Measurements from ENCODE around the gene LRRC45.
"Not testable (repeated sequence)": the region's sequence is repeated elsewhere in the genome, so short reads cannot be mapped to it uniquely, and the experiment has no call there.

The LRRC45 gene

DNA sequence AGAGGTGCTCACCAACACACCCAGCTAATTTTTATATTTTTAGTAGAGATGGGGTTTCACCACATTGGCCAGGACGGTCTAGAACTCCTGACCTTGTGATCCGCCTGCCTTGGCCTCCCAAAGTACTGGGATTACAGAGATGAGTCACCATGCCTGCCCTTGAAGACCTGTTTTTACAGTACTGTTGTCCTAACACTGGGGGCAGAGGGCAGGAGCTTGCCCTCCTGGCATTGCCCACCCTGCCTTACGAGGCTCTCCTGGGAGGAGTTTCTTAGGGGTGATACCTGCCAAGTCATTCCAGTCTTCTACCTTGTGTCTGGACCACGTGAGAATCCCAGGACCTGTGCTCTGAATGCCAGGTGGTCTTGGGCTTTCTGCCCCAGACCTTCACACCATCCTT is 43.0 kb upstream of the LRRC45 start:
- no peak for TF ChIP-seq PPARA (CRISPR knock-in tag; IDR thresholded peaks at IDR 0.05; ENCODE audit: borderline replicate concordance)
- ATAC-seq: no peak

GRCh38 chr17:81980707-81981343 is 42.3 kb upstream of the LRRC45 start:
- TF ChIP-seq ZFP3 (CRISPR knock-in tag; IDR thresholded peaks at IDR 0.05) (no peak), TOX (CRISPR knock-in tag; IDR thresholded peaks at IDR 0.05; ENCODE audit: borderline replicate concordance) (no peak), ZC3H10 (CRISPR knock-in tag; IDR thresholded peaks at IDR 0.05) (no peak), RARB (CRISPR knock-in tag; IDR thresholded peaks at IDR 0.05) (no peak), ZFP30 (CRISPR knock-in tag; IDR thresholded peaks at IDR 0.05) (no peak), ESRRG (CRISPR knock-in tag; IDR thresholded peaks at IDR 0.05) (no peak), PPARA (CRISPR knock-in tag; IDR thresholded peaks at IDR 0.05; ENCODE audit: borderline replicate concordance) (no peak), TCF4 (CRISPR knock-in tag; IDR thresholded peaks at IDR 0.05; ENCODE audit: borderline replicate concordance) (no peak), SNAI2 (CRISPR knock-in tag; IDR thresholded peaks at IDR 0.05) (no peak), TSHZ2 (CRISPR knock-in tag; IDR thresholded peaks at IDR 0.05) (no peak), ISL1 (CRISPR knock-in tag; IDR thresholded peaks at IDR 0.05) (no peak), ZNF565 (CRISPR knock-in tag; conservative IDR thresholded peaks at IDR 0.05; ENCODE audit: low read depth) (no peak), OSR1 (CRISPR knock-in tag; IDR thresholded peaks at IDR 0.05) (no peak), PATZ1 (CRISPR knock-in tag; IDR thresholded peaks at IDR 0.05; ENCODE audit: borderline replicate concordance) (no peak), ZNF70 (CRISPR knock-in tag; IDR thresholded peaks at IDR 0.05) (no peak), ZNF8 (CRISPR knock-in tag; IDR thresholded peaks at IDR 0.05) (no peak), CSDC2 (CRISPR knock-in tag; IDR thresholded peaks at IDR 0.05) (no peak)
- TF ChIP-seq, protein P1, sequence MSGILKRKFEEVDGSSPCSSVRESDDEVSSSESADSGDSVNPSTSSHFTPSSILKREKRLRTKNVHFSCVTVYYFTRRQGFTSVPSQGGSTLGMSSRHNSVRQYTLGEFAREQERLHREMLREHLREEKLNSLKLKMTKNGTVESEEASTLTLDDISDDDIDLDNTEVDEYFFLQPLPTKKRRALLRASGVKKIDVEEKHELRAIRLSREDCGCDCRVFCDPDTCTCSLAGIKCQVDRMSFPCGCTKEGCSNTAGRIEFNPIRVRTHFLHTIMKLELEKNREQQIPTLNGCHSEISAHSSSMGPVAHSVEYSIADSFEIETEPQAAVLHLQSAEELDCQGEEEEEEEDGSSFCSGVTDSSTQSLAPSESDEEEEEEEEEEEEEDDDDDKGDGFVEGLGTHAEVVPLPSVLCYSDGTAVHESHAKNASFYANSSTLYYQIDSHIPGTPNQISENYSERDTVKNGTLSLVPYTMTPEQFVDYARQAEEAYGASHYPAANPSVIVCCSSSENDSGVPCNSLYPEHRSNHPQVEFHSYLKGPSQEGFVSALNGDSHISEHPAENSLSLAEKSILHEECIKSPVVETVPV (CRISPR knock-in tag; IDR thresholded peaks at IDR 0.05): no peak
- TF ChIP-seq, protein P2, sequence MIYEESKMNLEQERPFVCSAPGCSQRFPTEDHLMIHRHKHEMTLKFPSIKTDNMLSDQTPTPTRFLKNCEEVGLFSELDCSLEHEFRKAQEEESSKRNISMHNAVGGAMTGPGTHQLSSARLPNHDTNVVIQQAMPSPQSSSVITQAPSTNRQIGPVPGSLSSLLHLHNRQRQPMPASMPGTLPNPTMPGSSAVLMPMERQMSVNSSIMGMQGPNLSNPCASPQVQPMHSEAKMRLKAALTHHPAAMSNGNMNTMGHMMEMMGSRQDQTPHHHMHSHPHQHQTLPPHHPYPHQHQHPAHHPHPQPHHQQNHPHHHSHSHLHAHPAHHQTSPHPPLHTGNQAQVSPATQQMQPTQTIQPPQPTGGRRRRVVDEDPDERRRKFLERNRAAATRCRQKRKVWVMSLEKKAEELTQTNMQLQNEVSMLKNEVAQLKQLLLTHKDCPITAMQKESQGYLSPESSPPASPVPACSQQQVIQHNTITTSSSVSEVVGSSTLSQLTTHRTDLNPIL (CRISPR knock-in tag; IDR thresholded peaks at IDR 0.05; ENCODE audit: low read depth): no peak
- ATAC-seq: no peak

DNA sequence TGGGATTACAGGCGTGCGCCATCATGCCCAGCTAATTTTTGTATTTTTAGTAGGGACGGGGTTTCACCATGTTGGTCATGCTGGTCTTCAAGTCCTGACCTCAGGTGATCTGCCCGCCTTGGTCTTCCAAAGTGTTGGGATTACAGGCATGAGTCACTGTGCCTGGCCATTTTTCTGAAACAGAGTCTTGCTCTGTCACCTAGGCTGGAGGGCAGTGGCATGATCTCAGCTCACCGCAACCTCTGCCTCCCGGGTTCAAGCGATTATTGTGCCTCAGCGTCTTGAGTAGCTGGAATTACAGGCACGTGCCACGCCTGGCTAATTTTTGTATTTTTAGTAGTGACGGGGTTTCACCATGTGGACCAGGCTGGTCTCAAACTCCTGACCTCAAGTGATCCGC is 41.6 kb upstream of the LRRC45 start:
- not testable (repeated sequence) for ATAC-seq

GRCh38 chr17:81983011-81983638 is 40.0 kb upstream of the LRRC45 start:
- TF ChIP-seq CSDC2 (CRISPR knock-in tag; IDR thresholded peaks at IDR 0.05): no peak
- TF ChIP-seq PATZ1 (CRISPR knock-in tag; IDR thresholded peaks at IDR 0.05; ENCODE audit: borderline replicate concordance): no peak
- no peak for TF ChIP-seq TSHZ2 (CRISPR knock-in tag; IDR thresholded peaks at IDR 0.05)
- no peak for TF ChIP-seq GLIS3 (CRISPR knock-in tag; IDR thresholded peaks at IDR 0.05)
- no peak for TF ChIP-seq ZFP3 (CRISPR knock-in tag; IDR thresholded peaks at IDR 0.05)
- no peak for TF ChIP-seq ESRRG (CRISPR knock-in tag; IDR thresholded peaks at IDR 0.05)
- TF ChIP-seq, protein P1 (CRISPR knock-in tag; IDR thresholded peaks at IDR 0.05): no peak
- TF ChIP-seq RARB (CRISPR knock-in tag; IDR thresholded peaks at IDR 0.05): no peak
- no peak for TF ChIP-seq TCF4 (CRISPR knock-in tag; IDR thresholded peaks at IDR 0.05; ENCODE audit: borderline replicate concordance)
- TF ChIP-seq ZNF8 (CRISPR knock-in tag; IDR thresholded peaks at IDR 0.05): no peak
- TF ChIP-seq ZFP30 (CRISPR knock-in tag; IDR thresholded peaks at IDR 0.05): no peak
- no peak for ATAC-seq
